Lower lobe of right lung (tissue), 2 donors: Measurements from ENCODE around the gene SLC6A6. TPM values are rescaled to one million over a fixed set of nuclear protein-coding genes. Genes with fewer than 3 reads are reported as not detected.

Experiments
- ATAC-seq, 2 donors: fragments of 200-7000 bp; cut with Tn5 transposase; one replicate each; pipeline ENCODE4 v1.9.1; 2020 to 2022; ENCODE audit warnings: mild to moderate bottlenecking in 2 of 2, moderate library complexity in 2 of 2
- DNase-seq: peaks from one replicate; pipeline ENCODE4 v3.0.0-alpha.2; 2020
- H3K27ac ChIP-seq: fragments of 200-600 bp; one replicate; pipeline ENCODE4 v1.8.0; 2022
- H3K27me3 ChIP-seq: fragments of 200-600 bp; one replicate; pipeline ENCODE4 v1.8.0; 2022; ENCODE audit warnings: low read depth
- H3K36me3 ChIP-seq: fragments of 200-600 bp; one replicate; pipeline ENCODE4 v1.8.0; 2022; ENCODE audit warnings: mild to moderate bottlenecking
- H3K4me1 ChIP-seq: fragments of 200-600 bp; one replicate; pipeline ENCODE4 v1.8.0; 2022
- H3K4me3 ChIP-seq: fragments of 200-600 bp; one replicate; pipeline ENCODE4 v1.8.0; 2022; ENCODE audit warnings: mild to moderate bottlenecking
- H3K9me3 ChIP-seq: fragments of 200-600 bp; one replicate; pipeline ENCODE4 v1.8.0; 2022
- intact Hi-C: fragments of 100-400 bp; cut with DNase I; formaldehyde crosslinking; loops from one replicate; pipeline ENCODE4 v1.11.0; 2022
- total RNA-seq: library from RNA; stranded (reverse); fragmentation: NEBNext Ultra II Directional; extraction: Animal tissue kit (Norgen Biotek cat#: 25700); gene quantifications from one replicate; pipeline ENCODE4 v1.2.1, GENCODE V29; 2021
- TF ChIP-seq, protein P1 (sequence below): fragments of 200-600 bp; IDR thresholded peaks from one replicate; pipeline ENCODE4 v1.8.0; 2022; ENCODE audit warnings: antibody characterized with exemption, mild to moderate bottlenecking
- donor health status: DM: no; HTN: yes; CAD: no; lungs with severe emphysema.

Gene SLC6A6
- total RNA-seq, 1 donor from 2014 or later: 84.0 TPM

DNA sequence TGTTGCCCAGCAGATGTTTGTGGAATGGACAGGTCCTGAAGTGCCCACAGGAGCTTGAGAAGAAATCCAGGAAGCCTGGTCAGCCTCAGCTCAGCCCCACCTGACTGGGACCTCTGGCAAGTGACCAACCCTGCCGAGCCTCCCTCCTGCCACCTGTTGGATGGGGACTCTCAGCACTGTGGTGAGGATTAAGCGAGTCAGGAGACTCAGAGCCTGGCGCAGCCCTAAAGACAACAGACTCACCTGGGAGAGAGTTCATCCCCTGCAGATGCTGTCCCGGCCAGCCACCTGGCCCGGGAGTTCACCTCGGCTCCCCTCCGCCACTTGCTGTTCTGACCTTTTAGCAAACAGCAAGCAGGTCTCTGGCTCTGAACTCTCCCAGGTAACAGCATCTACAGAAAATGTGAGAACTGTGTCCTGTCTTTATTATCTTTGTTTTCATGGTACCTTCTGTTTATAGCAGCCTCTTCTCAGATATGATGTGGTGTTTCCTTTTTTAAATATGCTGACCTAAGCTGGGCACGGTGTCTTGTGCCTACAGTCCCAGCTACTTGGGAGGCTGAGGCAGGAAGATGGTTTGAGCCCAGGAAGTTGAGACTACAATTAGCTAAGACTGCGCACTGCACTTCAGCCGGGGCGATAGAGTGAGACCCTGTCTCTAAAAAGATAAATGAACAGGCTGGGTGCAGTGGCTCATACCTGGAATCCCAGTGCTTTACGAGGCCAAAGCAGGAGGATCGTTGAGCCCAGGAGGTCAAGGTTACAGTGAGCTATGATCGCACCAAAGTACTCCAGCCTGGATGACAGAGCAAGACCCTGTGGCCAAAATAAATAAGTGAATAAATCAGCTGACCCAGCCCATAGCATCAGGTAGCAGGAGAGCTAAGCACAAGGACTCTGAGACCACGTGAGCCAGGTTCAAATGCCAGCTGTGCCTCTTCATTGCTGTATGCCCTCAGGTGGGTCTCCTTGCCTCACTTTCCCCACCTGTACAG, 32.4 kb upstream of the SLC6A6 start:
- Histone ChIP-seq H3K9me3 (no peaks in the 10 kb centered on the region), H3K27ac (no peak overlapping the region), H3K27me3 (no peaks in the 10 kb centered on the region), H3K4me1 (peaks cover 54% of the 10 kb centered on the region), H3K4me3 (no peak overlapping the region), H3K36me3 (no peaks in the 10 kb centered on the region)
- intact Hi-C loops: no loop called here
- ATAC-seq: peak; percentile 32 to 34
- TF ChIP-seq, protein P1, sequence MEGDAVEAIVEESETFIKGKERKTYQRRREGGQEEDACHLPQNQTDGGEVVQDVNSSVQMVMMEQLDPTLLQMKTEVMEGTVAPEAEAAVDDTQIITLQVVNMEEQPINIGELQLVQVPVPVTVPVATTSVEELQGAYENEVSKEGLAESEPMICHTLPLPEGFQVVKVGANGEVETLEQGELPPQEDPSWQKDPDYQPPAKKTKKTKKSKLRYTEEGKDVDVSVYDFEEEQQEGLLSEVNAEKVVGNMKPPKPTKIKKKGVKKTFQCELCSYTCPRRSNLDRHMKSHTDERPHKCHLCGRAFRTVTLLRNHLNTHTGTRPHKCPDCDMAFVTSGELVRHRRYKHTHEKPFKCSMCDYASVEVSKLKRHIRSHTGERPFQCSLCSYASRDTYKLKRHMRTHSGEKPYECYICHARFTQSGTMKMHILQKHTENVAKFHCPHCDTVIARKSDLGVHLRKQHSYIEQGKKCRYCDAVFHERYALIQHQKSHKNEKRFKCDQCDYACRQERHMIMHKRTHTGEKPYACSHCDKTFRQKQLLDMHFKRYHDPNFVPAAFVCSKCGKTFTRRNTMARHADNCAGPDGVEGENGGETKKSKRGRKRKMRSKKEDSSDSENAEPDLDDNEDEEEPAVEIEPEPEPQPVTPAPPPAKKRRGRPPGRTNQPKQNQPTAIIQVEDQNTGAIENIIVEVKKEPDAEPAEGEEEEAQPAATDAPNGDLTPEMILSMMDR: peak; percentile 13
- DNase-seq: peak; percentile 69

DNA sequence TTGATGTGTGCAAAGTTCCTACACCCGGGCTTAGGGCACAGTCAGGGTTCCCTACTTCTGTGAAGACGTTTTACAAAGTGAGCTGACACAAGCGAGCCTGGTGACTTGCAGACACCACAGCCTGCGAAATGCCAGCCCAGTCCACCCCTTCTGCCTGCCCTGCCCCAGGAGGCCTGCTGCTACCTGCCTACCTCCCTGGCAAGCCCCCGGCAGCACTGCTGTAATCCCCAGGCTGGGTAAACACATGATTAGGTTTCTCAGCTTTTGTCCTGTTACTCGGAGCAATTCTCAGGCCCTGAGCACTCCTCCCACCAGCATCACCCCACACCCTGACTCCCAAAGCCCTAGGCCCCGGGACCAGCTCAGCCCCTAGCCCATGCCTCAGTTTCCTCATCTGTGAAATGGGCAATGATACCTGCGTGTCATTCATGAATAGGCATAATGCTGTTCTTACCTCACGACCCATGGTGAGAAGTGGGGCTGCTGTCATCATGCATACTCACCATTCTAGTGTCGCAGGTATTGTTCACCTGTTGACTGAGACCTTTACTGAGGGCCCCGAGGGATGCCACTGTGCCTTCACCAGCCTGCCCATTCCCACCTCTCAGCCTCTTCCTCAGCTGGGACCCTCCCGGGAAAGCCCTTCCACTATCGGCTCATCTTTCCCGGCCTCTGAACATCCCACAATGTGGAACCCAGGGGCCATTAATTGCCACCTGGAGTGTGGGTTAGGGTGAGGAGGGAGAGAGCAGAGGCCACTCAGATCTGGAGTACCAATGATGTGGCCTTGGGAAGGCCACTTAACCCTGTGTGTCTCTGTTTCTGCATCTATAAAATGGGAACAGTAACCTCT, 31.5 kb upstream of the SLC6A6 start:
- Histone ChIP-seq H3K4me3 (no peak overlapping the region), H3K9me3 (no peaks in the 10 kb centered on the region), H3K27me3 (no peaks in the 10 kb centered on the region), H3K27ac (peak overlapping the region; percentile 62), H3K4me1 (peaks cover 55% of the 10 kb centered on the region), H3K36me3 (no peaks in the 10 kb centered on the region)
- TF ChIP-seq, protein P1: no peak
- no peak for ATAC-seq
- intact Hi-C loops: no loop called here
- DNase-seq: no peak

DNA sequence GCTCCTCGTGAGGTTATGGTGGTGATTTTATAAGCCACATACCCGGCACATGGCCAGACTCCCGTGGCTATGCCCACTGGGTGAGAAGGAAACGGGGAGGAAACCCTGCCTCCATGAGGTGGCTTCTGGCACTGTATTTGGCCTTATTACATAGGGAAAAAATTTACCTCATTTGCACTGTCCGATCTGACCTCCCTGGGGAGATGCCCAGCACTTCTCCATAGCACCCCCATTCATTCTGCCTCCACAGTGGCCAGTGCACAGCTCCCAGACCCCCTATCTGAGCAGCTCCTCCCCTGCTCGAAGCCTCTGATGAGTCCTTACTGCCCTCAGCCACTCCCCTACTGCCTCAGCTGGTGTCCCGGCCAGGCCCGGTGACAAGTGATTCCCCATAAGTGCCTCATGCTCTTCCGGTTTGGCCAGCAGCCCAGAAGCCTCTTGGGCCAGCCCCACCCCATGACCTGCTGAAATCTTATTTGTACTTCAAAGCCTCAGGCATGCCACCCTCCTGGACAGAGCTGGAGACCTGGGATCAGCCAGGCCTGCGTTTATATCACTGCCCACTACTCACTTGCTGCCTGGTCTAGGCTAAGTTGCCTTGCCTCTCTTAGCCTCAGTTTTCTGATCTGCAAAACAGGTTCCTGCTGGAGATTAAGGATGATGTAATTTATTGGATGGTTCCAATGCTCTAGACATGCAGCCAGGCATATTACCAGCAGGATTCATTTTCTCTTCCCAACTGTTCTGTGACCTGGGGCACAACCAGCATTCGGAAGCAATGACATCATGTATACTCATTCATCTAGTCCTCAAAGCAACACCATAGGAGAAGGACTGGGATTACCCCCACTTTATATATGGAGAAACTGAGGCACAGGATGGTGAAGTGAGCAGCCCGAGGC, 30.6 kb upstream of the SLC6A6 start:
- ATAC-seq (peak; percentile 88 to 91), DNase-seq (peak; percentile 93)
- Histone ChIP-seq H3K9me3 (no peaks in the 10 kb centered on the region), H3K27me3 (no peaks in the 10 kb centered on the region), H3K36me3 (no peaks in the 10 kb centered on the region), H3K4me1 (peaks cover 55% of the 10 kb centered on the region), H3K27ac (peak overlapping the region; percentile 66), H3K4me3 (no peak overlapping the region)
- TF ChIP-seq, protein P1: peak; percentile 12
- intact Hi-C loops: no loop called here

DNA sequence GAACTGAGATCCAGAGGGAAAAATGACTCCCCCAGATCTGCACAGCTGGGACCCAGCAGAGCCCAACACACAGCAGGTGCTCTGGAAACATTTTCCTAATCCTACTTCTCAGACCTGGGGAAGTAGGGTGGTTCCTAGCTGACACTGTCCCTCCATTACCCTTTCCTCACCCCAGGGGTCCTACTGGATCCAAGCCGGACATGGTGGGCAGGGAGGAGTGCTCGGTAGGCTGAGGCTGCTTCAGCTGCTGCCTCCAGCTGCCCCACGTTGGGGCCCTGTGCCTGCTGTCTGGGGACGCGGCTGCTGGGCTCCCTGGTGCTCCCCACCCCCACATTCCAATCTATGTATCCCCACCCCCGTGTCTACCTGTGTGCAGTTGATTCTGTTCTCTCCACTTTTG, 29.8 kb upstream of the SLC6A6 start:
- H3K4me1 ChIP-seq: peaks cover 59% of the 10 kb centered on the region
- H3K9me3 ChIP-seq: no peaks in the 10 kb centered on the region
- no peaks in the 10 kb centered on the region for H3K27me3 ChIP-seq
- H3K4me3 ChIP-seq: no peak overlapping the region
- peak overlapping the region; percentile 66 for H3K27ac ChIP-seq
- TF ChIP-seq, protein P1: no peak
- H3K36me3 ChIP-seq: no peaks in the 10 kb centered on the region
- DNase-seq: no peak
- no peak for ATAC-seq
- intact Hi-C loops: no loop called here
